GM12878 (cell line): ENCODE data around the gene MED13L.

Experiments
- CTCF ChIP-seq, 3 experiments: IDR thresholded peaks in 2 of 3; conservative IDR thresholded peaks in 1 of 3; 2 replicates each; pipeline ENCODE4 v1.5.1; 2011; ENCODE audit warnings: low read depth in 3 of 3, low read length in 3 of 3, mild to moderate bottlenecking in 3 of 3, control low read depth in 2 of 3, moderate library complexity in 2 of 3, inconsistent platforms in 1 of 3, mixed read lengths in 1 of 3; ENCODE audit not compliant: control insufficient read depth in 2 of 3, insufficient read depth in 1 of 3; ENCODE audit errors: extremely low read depth in 1 of 3
- EED ChIP-seq: sonication (generic); IDR thresholded peaks from 2 replicates; pipeline ENCODE4 v1.6.1; 2016; ENCODE audit warnings: antibody characterized with exemption, low read depth
- JUNB ChIP-seq: IDR thresholded peaks from 2 replicates; pipeline ENCODE4 v1.6.1; 2016; ENCODE audit warnings: antibody characterized with exemption, mild to moderate bottlenecking
- POLR2A ChIP-seq: IDR thresholded peaks from 2 replicates; pipeline ENCODE4 v1.6.1; 2011; ENCODE audit warnings: low read depth, mild to moderate bottlenecking, low read length
- SPI1 ChIP-seq: IDR thresholded peaks from 2 replicates; pipeline ENCODE4 v1.6.1; 2011; ENCODE audit warnings: low read depth, mild to moderate bottlenecking, low read length, moderate library complexity, borderline replicate concordance; ENCODE audit not compliant: insufficient read depth
- TAF1 ChIP-seq: IDR thresholded peaks from 2 replicates; pipeline ENCODE4 v1.6.1; 2011; ENCODE audit warnings: mild to moderate bottlenecking, low read depth, low read length, borderline replicate concordance
- TCF12 ChIP-seq: IDR thresholded peaks from 2 replicates; pipeline ENCODE4 v1.6.1; 2011; ENCODE audit warnings: low read depth, mild to moderate bottlenecking, low read length

- TF ChIP-seq EED = no peak
- no peak for TF ChIP-seq CTCF (IDR thresholded peaks at IDR 0.05 in 2 of 3, conservative IDR thresholded peaks at IDR 0.05 in 1 of 3; ENCODE audit: control insufficient read depth in 2 of 3, extremely low read depth in 1 of 3, insufficient read depth in 1 of 3, low read depth in 3 of 3, low read length in 3 of 3)
- no peak for TF ChIP-seq TAF1
- TF ChIP-seq JUNB = no peak
- TF ChIP-seq TCF12 = no peak
- TF ChIP-seq SPI1 = no peak
- TF ChIP-seq POLR2A = no peak
Measured at GRCh38 chr12:116145451-116145850, 132.0 kb downstream of the MED13L start.
